Type B pancreatic cell (in vitro differentiated cells): ENCODE measurements around the gene GPR137. TPM values are rescaled to one million over a fixed set of nuclear protein-coding genes. Genes with fewer than 3 reads are reported as not detected.
A peak's percentile ranks its signal among the peaks of the same experiment; 100 is the strongest.

ENCODE experiments used
- DNase-seq: peaks from one replicate; pipeline ENCODE4 v3.0.0; 2021; ENCODE audit warnings: mixed read lengths; ENCODE audit not compliant: unreplicated experiment; ENCODE audit errors: extremely low spot score
- H3K27ac Mint-ChIP-seq: 2 replicates; pipeline ENCODE4 v1.8.0; 2021; ENCODE audit warnings: mild to moderate bottlenecking, mixed read lengths
- H3K27me3 Mint-ChIP-seq: 2 replicates; pipeline ENCODE4 v1.8.0; 2021; ENCODE audit warnings: mixed read lengths
- H3K36me3 Mint-ChIP-seq: 2 replicates; pipeline ENCODE4 v1.8.0; 2021; ENCODE audit warnings: mixed read lengths
- H3K4me1 Mint-ChIP-seq: one replicate; pipeline ENCODE4 v1.8.0; 2021; ENCODE audit warnings: mixed read lengths; ENCODE audit not compliant: unreplicated experiment
- H3K4me3 Mint-ChIP-seq: 2 replicates; pipeline ENCODE4 v1.8.0; 2021; ENCODE audit warnings: mild to moderate bottlenecking, mixed read lengths
- H3K9me3 Mint-ChIP-seq: 2 replicates; pipeline ENCODE4 v1.8.0; 2021; ENCODE audit warnings: mixed read lengths
- total RNA-seq: library from RNA; stranded (reverse); gene quantifications from 2 replicates; pipeline ENCODE4 v1.2.1, GENCODE V29; 2021; ENCODE audit warnings: low replicate concordance
- TF ChIP-seq, protein P1 (sequence below): fragments of 200-600 bp; sonication (generic); conservative IDR thresholded peaks from 2 replicates; pipeline ENCODE4 v1.5.0; 2021; ENCODE audit warnings: antibody characterized with exemption, mild to moderate bottlenecking

Gene GPR137
- total RNA-seq, 1 donor from 2014 or later: 47.9 TPM

GRCh38 chr11:64327993-64328392 is 42.3 kb downstream of the GPR137 start:
- H3K4me3 Mint-ChIP-seq: no peak overlapping the region
- TF ChIP-seq, protein P1, sequence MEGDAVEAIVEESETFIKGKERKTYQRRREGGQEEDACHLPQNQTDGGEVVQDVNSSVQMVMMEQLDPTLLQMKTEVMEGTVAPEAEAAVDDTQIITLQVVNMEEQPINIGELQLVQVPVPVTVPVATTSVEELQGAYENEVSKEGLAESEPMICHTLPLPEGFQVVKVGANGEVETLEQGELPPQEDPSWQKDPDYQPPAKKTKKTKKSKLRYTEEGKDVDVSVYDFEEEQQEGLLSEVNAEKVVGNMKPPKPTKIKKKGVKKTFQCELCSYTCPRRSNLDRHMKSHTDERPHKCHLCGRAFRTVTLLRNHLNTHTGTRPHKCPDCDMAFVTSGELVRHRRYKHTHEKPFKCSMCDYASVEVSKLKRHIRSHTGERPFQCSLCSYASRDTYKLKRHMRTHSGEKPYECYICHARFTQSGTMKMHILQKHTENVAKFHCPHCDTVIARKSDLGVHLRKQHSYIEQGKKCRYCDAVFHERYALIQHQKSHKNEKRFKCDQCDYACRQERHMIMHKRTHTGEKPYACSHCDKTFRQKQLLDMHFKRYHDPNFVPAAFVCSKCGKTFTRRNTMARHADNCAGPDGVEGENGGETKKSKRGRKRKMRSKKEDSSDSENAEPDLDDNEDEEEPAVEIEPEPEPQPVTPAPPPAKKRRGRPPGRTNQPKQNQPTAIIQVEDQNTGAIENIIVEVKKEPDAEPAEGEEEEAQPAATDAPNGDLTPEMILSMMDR: no peak
- no peaks in the 10 kb centered on the region for H3K36me3 Mint-ChIP-seq
- no peak for DNase-seq
- no peak overlapping the region for H3K27ac Mint-ChIP-seq
- H3K9me3 Mint-ChIP-seq: no peaks in the 10 kb centered on the region
- no peaks in the 10 kb centered on the region for H3K27me3 Mint-ChIP-seq
- H3K4me1 Mint-ChIP-seq: peaks cover 6% of the 10 kb centered on the region

DNA sequence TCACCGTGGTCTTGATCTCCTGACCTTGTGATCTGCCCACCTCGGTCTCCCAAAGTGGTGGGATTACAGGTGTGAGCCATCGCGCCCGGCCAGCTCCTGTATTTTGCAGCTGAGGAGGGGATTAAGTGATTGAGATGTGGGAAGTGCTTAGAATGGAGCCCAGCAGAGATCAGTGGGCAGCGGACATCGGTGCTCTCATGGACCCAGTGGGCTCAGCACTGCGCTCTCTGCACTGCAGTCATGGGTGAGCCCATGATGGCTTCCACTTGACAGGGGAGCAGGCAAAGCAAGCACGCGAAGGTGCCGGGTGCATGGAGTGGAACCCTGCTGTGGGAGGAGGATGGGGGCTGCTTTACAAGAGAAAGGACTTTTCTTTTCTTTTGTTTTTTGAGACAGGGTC is 45.2 kb downstream of the GPR137 start:
- Mint-ChIP-seq H3K27ac (no peak overlapping the region), H3K4me3 (no peak overlapping the region), H3K4me1 (peaks cover 11% of the 10 kb centered on the region), H3K36me3 (no peaks in the 10 kb centered on the region), H3K27me3 (peaks cover 3% of the 10 kb centered on the region), H3K9me3 (no peaks in the 10 kb centered on the region)
- no peak for DNase-seq
- TF ChIP-seq, protein P1: no peak

DNA sequence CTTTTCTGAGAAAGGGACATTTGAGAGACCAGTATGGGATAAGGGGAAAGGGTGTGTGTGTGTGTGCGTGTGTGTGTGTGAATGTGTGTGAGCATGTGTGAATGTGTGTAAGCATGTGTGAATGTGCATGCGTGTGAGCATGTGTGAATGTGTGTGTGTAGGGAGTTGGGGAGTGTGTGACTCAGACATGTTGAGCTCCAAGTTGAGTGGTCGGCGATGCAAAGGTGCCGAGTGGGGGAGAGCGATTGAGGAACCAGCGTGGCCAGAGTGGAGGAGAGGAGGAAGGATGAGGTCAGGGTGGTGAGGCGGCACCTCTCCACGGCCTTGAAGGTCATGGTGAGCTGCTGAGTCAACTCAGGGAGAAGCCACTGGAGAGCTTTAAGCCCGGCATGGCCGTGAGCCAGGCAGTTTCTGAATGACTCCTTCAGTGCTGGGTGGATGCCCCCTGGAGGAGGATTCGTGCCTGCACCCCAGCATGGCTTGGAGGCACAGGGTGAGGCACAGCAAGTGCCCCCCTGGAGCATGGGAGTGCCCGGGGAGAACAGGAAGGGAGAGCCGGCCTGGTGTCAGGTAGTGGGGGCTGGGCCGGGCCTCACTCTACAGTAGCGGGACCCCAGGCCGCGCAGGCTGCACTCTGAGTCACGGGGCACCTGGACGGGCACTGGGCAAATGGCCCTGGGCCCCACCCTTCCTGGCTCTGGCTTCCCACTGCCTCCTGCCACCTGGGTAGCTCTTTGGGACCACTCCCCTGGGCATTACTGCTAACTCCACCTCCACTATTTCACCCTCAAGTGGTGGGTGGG is 46.1 kb downstream of the GPR137 start:
- Mint-ChIP-seq H3K27me3 (peaks cover 3% of the 10 kb centered on the region), H3K4me3 (no peak overlapping the region), H3K4me1 (peaks cover 11% of the 10 kb centered on the region), H3K27ac (peak overlapping the region; percentile 35), H3K9me3 (no peaks in the 10 kb centered on the region), H3K36me3 (no peaks in the 10 kb centered on the region)
- no peak for DNase-seq
- TF ChIP-seq, protein P1: peak; percentile 42

GRCh38 chr11:64333556-64333955 is 47.9 kb downstream of the GPR137 start:
- TF ChIP-seq, protein P1: no peak
- Mint-ChIP-seq H3K9me3 (no peaks in the 10 kb centered on the region), H3K27ac (peak overlapping the region; percentile 63), H3K4me3 (no peak overlapping the region), H3K36me3 (no peaks in the 10 kb centered on the region), H3K27me3 (peaks cover 3% of the 10 kb centered on the region), H3K4me1 (peaks cover 11% of the 10 kb centered on the region)
- no peak for DNase-seq

DNA sequence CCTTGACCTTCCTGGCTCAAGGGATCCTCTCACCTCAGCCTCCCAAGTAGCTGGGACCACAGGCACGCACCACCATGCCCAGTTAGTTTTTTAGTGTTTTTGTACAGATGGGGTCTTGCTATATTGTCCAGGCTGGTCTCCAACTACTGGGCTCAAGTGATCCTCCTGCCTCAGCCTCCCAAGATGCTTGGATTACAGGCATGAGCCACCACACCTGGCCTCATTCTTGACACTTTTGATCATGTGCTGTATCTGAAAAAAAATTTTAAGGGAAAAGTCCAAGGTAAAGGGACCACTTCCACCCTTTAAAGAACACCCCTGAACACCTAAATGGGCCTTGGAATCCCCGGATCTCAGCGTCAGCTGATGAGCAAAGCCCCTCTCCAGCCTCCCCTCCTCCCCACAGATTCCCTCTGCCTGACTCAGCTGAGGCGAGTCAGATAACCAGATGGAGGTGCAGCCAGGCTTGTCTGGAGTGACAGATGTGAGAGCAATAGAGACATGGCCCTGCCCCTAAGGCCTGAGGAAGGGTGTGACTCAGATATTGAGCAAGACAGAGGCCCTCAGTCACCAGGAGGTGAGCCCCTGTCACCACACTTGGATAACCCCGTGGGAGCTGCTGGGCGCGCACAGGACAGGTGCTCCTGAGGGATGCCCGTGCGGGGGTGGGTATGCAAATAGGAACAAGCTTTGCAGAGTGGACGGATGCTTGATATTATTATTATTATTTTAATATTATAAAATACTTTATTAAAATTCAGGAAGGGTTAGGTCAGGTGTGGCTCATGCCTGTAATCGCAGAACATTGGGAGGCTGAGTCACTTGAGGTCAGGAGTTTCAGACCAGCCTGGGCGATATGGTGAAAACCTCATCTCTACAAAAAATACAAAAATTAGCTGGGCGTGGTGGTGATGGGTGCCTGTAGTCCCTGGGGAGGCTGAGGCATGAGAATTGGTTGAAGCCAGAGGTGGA is 49.4 kb downstream of the GPR137 start:
- H3K9me3 Mint-ChIP-seq: no peaks in the 10 kb centered on the region
- peaks cover 7% of the 10 kb centered on the region for H3K27me3 Mint-ChIP-seq
- DNase-seq: peak; percentile 73
- H3K36me3 Mint-ChIP-seq: no peaks in the 10 kb centered on the region
- peak overlapping the region; percentile 63 for H3K4me3 Mint-ChIP-seq
- H3K27ac Mint-ChIP-seq: peak overlapping the region; percentile 94
- peaks cover 11% of the 10 kb centered on the region for H3K4me1 Mint-ChIP-seq
- TF ChIP-seq, protein P1: no peak
